8988T (cell line): ENCODE measurements around the gene AGMO.

Source experiments
- DNase-seq: peaks from one replicate; pipeline ENCODE4 v3.0.0; 2011

Gene AGMO

DNA sequence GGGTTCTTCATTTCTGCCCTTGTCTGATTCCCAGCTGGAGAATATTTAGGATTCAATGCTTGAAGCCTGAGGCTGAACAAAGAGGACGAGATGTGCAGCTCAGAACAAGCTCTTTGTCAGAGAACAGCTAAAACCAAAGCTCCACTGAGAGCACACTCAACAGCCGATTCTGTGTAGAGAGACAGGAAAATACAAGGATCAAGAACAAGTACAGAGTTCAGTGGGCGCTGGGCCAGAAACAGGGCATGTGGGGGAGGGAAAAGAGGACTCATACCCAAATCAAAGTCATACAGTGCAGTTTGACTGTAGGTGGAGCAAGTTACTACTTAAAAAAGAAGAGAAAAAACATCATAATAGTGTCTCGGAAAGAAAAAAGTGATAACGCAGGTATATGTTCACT, at the start of gene AGMO:
AGMO (minus strand) TSS at position 181 of the 400 bp plus-strand sequence.
- no peak for DNase-seq

DNA sequence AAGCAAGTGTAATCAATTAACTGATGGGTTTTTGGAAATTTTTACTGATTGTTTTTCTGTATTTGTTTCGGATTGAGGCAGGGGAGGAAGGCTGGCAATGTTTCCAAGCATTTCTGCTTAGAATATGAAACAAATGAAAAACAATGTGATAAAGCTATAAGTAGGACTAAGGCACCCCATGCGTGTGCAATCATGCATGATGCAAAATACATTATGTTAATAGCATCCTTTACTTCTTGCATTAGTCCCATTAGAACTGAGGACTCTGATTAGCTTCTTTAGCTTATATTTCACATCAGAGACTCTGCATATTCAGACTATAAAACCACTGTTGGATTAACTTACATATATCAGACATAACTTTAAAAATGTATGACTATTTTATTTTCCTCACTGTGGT, 48.7 kb upstream of the AGMO start:
- DNase-seq: no peak

DNA sequence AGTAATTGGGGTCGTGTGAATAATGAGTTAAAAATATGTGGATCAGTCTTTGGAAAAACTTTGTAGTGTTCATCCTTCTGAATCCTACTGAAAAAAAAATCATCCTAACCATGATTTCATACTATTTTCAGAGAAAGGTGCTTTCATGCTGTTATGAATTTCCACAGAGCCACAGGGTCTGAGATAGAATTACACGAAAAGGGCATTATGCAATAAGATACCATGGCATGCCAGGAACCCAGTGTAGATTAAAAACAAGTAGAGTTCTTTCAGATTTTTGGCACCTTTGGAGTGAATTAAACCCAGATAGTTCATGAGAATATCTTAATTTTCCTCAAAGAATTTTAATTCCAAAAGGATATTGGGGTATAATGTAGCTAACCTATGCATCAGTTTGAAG, 47.5 kb upstream of the AGMO start:
- DNase-seq: no peak

DNA sequence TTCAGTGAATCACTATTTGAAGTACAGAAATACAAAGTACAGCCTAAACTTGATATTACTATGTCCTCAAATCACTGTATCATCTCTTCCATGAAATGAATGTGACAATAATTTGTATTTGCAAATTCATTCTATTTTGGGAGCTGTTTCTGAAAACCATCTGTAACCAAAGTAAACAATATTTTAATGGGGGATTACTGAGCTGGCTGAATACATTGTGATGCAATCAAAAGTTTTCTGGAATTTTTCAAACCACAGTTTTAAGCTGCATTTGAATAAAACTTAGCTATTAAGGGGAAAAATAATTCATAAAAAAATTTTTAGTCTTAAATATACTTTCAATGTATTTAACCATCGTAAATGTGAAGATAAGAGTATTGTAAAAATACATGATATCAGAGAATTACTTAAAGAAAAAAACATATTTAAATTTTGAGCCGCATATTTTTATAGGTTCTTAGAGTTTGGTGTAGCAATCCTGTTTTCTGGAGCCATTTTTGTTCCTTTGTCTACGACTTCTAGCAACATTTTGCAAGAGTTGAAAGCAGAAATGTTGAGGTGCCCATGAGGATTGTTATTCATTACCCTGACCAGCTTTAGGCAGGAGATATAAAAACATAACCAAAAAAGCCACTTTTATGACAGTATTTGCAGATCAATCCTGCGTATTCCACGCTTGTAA, 45.9 kb upstream of the AGMO start:
- no peak for DNase-seq

DNA sequence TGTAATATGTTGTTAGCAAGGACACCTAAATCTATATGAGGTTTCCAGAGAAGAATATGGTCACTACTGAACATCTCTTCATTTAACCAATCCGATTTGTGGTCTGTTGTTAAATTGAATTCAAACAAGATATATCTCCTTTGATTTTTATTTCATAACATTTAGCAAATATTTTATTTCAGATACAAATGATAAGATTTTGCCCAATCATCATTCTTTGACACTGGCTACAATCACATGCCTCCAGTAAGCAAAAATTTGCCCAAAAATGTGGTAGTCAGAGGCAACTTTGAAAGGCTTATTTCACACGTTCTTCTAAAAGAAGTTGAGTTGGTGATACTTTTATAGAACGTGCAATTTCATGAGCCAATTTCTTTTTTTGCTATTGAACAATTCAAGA, 44.7 kb upstream of the AGMO start:
- DNase-seq: no peak

DNA sequence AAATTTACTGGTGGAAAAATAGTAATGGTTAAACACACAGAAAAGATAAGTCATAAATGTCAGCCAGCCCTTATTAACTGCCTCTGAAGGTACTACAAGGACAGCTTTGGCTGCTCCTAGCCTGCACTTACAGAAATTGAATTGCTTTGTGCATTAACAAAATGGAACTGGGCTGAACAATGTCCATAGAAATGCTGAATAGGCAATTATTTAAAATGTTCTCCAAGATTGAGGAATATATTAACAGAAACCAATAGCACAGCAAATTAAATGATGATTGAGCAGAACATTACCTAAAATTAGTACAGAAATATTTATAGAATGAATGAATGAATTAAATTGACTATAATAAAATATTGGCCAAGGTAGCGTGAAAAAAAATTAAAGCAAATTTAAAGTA, 42.4 kb upstream of the AGMO start:
- DNase-seq: no peak

DNA sequence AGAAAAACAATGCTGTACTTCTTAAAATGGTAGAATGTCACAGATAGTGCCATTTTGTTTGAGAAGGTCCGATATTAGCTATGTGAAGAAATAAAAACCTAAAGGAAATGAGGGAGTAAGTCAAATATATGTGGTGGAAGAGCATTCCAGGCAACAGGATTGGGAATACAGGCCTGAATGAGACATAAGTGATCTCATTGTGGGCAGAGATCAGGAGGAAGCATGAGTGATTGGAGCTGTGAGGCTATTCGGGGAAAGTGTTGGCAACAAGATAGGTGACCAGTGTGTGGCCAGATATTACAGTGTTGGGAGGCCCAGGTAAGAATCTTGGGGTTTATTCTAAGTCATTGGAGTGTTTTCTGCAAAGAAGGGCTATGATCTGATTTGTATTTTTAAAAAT, 41.3 kb upstream of the AGMO start:
- DNase-seq: no peak

DNA sequence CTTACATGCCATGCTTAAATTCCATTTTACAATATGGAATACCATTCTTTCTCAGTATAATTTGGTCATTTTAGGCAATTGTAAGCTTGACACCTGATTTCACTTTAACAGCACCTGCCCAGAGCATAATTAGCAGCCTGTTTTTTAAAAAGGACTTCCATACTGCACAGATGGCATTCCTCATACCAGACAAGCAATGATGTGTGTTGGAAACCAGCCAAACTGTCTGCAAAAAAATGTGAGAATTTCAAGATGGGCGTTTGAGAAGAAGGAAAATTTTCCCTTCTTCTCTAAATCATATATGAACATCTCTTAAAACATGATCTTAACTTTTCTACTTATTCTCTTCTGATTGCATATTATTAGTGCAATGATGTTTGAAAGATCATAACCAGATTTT, 40.4 kb upstream of the AGMO start:
- DNase-seq: no peak

DNA sequence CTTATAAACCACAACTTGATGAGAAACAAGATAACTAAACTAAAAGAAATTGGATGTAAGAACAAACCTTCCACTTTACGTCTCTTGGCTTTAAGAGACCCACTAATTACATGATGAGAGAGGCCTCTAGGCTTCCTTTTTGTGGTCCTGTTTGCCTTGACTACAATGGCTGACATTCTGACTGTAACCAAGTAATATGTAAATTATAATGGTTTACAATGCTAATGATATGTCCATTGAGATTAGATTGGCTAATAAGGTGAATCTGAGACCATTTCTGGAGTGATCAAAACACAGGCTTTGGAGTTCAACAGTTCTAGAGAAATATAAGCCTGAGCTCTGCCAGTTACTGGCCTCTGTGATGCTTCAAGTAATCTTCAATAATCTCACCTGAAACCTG, 39.4 kb upstream of the AGMO start:
- no peak for DNase-seq

DNA sequence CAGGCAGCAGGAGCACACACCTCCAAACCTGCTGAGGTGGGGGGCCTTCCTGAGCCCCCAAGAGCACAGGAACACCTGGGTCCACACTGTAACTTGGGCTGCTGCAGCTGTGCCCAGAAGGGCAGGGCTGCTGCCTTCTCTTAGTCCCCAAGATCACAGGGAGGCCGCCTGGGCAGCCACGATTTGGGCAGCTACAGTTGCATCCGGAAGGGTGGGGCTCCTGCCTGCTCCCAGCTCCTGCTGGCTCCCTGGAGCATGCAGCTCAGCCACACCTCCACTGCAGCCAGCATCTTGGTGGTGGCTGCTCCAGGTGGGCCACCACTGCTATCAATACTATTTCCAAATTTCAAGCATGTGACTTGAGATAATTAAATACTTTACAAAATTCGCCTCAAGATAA, 38.5 kb upstream of the AGMO start:
- DNase-seq: no peak

DNA sequence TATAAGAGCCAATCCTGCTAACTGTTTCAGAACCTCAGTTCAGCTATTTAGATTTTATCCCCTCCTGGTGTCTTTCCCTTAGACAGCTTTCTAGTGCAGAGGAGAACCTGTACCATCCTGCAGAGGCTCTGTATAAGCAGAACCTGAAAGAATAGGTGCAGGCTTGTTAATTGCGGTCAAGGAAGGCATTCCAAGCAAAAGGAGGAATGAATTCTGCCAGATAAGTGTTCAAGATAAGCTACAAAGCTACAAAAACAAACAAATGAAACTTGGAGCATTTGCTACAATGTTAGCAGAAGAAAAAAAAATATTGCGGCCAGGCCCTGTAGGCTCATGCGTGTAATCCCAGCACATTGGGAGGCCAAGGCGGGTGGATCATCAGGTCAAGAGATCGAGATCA, 32.6 kb upstream of the AGMO start:
- no peak for DNase-seq

DNA sequence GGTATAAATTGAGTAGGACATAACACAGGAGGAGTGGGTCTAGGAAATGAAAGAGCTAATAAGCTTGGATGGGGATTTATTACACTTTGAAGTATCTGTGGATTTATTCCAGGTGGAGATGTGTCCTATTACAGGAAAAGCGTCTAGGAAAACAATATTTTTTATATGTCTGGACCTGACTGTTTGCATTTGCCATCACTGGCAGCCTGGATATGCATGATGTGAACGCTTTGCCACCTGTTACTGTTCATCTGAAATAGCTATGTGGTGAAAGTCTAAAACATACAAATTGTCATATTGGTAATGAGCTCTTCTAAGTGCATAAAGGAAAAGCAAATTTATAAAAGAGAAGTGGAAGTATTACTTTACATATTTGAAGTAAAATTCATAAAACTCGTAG, 31.6 kb upstream of the AGMO start:
- no peak for DNase-seq

DNA sequence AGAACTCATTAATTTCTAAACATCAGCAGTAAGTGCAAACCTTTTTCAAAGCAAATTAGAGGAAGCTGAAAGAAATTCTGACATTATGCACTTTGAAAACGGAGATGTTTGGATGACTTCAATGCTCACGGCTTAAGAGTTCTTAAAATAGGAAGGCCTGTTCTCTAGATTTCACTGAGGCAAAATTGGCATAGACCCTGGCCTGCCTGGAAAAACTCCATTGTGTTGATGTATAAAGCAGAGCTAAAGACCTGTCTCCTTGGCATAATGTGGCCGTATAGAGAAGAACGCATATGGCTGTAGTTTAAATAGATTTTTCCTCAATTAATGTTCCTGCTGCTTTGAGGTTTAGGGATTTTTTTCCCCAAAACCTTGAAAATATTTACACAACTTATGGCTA, 24.5 kb upstream of the AGMO start:
- DNase-seq: no peak

DNA sequence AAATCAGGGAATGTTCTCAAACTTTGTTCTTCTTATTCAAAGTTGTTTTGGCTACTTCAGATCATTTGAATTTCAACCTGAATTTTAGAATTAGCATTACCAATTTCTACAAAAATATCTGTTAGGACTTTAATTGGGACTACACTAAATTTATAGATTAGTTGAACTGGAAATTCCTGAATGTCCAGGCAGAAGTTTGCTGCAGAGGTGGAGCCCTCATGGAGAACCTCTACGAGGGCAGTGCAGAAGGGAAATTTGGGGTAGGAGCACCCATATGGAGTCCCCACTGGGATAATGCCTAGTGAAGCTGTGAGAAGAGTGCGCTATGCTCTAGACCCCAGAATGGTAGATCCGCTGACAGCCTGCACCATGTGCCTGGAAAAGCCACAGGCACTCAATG, 22.8 kb upstream of the AGMO start:
- no peak for DNase-seq

DNA sequence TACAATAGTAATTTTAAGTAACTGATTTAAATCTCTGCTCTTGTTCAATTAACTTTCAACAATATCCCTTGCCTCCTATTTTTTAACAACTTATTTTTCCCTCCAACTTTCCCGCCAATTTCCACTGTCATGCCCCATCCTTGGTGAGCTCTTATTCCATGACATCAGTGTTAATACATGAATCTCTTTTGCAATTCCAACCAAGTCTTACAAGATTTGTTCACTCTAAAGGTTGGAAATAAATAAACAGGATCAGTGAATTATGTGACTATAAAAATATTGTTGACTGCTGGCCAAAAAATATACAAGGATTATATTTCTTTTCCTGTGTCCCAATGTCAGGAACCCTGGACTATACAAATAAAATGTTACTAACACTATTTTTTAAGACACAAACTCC, 21.0 kb upstream of the AGMO start:
- no peak for DNase-seq

DNA sequence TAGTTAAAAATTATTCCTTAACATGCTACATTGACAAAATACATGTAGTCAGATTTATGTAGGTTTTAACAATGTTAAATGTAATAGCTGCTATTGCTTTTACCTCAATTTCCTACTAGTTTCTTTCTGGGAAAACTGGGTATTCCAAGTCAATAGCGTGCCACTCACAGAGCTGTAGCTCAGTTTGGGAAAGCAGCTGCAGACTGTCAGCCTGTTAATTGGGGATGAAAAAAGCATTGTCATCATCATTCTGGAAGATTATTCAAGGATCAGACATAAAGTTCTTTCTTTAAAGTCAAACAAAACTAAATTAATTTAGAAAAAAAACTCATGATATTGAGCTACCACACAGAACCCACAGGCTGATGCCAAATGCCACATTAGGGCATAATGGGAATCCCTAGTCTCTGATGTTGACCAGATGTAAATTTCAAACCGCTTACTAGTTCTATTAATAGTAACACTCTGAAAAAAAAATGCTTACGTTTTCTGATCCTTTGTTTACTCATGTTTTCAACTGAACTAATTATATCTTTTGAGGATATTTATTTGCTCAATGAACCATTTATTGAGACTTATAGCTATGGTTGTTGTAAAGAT, 19.6 kb upstream of the AGMO start:
- DNase-seq: no peak

DNA sequence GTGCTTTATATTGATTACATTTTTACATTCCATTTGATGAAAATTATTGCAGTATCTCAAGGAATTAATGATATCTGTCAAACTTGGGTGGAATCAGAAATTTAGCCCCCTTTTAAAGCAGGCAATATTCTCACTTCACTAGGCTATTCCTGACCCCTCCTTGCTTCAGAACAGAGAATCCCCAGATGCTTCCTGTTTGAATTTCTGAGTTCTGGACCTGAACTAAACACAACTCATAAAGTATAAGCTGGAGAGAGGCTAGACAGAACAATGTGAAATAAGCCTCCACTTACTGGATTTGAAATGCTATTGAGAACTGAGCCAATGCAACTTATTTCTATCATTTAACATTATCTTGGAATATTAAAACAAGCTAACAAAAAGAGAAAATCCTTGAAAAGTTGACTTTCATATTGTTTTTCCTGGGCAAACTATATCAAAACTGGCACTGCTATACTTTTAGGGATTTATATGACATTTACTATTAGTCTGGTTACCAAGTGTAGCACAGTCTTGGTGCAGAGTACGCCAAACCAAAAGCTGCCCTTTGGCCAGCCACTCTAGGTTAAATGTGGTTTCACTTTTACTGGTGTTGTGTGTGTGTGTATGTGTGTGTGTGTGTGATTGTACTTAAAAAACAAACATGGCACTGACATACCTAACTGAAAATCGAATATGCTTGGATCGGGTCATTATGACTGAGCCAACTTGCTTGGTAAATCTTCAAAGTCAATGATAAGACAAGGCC, 19.0 kb upstream of the AGMO start:
- DNase-seq: no peak

DNA sequence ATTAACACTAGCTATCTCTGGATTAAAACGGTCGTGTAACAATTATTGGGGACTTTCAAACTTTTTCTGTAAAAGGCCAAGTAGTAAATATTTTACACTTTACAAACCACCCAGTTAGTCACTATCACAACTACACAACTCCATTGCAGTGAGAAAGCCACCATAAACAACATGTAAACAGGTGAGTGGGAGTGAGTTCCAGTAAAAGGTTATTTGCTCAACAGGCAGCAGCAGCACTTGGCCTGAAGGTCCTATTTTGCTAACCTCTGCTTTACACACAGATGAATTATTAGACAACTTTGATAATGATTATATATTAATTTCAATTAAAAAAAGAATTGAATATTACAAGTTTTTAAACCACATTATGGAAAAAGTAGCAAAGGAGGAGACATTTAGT, 15.8 kb upstream of the AGMO start:
- no peak for DNase-seq

DNA sequence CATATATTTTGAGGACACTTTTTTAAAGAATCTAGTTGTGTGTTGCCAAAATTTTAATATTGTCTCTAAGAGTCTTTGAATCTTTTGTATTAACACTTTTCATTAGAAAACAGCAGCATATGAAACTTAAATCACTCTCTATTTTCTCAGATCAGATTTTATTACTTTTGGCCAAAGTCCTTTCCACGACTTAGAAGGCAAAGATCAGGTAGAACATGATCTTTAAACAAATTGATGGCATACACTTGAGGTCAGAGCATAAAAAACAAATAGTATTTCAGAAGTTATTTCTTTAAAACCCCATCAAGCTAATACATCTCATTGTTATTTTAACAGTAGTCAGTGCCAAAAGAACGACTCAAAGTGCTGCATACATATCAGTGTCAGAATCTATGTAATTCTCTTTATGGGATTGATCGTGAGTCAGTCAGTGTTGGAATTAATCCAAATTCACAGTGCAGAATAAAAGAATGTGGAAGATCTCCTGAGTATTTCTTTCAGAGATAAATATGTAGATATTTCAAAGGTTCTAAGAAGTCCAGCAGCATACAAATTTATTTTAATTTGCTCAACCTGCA, 9.6 kb upstream of the AGMO start:
- no peak for DNase-seq

DNA sequence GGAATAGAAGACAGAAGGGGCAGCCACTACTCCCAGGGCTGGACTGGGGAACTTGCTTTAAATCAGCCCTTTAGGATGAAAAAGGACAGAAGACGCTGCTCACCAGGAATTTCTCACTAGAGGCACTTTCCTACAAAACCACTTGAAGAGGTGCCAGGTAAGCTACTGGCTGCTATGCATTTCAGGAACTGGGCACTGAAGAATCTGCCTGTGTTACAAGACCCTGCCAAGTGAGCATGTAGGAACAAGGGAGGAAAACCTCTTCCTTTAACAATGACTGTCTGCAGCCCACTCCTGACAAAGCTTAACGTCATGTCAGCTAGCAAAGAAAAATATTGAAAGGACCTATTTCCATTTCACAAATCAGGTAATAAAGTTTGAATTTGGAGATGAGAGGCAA, 5.8 kb upstream of the AGMO start:
- no peak for DNase-seq

DNA sequence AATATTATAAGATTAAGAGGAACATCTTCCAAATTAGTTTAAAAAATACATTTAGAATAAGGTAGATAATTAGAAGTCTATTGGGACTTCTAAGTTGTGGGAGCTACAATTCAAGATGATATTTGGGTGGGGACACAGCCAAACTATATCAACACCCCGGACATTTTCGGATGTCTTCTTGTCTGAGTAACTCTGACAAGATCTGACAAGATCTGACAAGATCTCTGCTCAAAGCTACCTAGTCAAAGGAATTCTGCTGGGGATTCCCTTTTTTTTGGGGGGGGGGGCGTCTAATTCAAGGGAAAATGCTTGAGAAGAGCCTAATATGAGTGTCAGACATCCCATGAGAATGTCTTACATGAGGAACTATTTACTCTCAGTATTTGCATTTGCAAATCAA, 5.2 kb upstream of the AGMO start:
- no peak for DNase-seq

DNA sequence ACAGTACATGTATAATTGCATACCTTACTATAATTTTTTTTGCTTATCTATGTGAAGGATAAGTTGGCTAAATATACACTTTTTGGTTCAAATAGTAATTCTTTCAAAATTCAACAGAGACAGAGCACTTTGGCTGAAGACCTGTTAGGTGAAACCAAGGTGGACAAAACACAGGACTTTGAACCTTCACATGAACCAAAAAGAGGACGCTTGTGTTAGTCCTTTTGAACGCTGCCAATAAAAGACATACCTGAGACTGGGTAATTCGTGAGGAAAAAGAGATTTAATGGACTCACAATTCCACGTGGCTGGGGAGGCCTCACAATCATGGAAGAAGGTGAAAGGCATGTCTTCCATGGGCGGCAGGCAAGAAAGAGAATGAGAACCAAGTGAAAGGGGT, 4.7 kb upstream of the AGMO start:
- DNase-seq: no peak

DNA sequence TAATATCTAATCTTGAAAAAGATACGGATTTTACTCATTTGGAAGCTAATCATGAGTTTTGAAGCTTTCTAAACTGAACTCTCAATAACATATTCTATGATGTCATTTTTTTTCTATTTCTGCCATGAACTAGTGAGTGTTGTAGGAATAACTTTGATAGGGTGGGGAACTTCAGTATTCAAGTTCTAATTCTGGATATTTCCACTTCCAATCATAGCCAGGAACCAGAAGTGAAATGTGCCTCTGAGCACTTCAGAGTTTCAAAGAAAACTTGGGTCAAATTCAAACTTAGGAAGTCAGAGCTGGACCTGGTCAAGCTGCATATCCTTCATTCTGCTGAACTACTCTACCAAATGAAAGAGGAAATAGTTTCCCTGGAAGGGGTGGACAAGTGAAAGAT, 847 bp downstream of the AGMO start:
- no peak for DNase-seq

DNA sequence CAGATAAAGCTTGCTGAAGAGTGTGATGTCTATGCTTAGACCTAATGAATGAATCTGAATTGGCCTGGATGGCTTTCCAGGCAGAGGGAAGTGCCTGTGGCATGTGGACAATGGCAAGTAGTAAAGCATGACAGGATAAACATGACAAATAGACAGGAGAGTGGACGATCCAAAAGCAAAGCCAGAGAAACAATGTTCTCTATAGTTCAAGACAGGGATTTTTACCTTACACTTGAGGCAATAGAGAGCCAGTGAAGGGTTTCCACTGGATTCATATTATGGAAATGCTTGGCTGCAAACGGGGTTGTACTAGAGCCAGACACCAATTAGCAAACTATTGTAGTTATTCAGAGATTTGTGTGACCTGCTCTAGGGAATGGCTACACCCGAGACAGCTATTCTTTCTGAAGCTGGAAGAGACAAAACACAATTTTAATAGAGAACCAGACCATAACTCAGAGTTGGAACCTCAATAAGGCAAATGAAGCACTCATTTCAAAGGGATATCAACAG, 2.3 kb downstream of the AGMO start:
- no peak for DNase-seq
